HL-60/S4 treated with retinoic acid at 250 ng/mL for 4 days and 3 days (cell line): ENCODE results near the gene KDM4C.

ENCODE experiments used
- in situ Hi-C: fragments of 300-500 bp; cut with MboI; formaldehyde crosslinking; loops from 2 replicates; pipeline ENCODE4 v1.7.0; 2022; ENCODE audit warnings: low sequenced_read_pairs

The KDM4C gene

GRCh38 chr9:6960777-6961176, 203.0 kb downstream of the KDM4C start:
- in situ Hi-C loops = no loop called here

GRCh38 chr9:6961845-6962522, 204.2 kb downstream of the KDM4C start:
- in situ Hi-C loops = no loop called here

GRCh38 chr9:6965566-6965965, 207.8 kb downstream of the KDM4C start:
- in situ Hi-C loops = no loop called here

- in situ Hi-C loops = no loop called here
Measured at GRCh38 chr9:6968271-6968670, 210.5 kb downstream of the KDM4C start.

GRCh38 chr9:6969805-6970204, 212.0 kb downstream of the KDM4C start:
- in situ Hi-C loops = no loop called here

GRCh38 chr9:6973089-6973488, 215.3 kb downstream of the KDM4C start:
- in situ Hi-C loops = no loop called here

- in situ Hi-C loops = no loop called here
Measured at GRCh38 chr9:6973762-6974161, 216.0 kb downstream of the KDM4C start.

- in situ Hi-C loops = no loop called here
Measured at GRCh38 chr9:6975198-6975597, 217.4 kb downstream of the KDM4C start.

- in situ Hi-C loops = no loop called here
Measured at GRCh38 chr9:6977761-6978160, 220.0 kb downstream of the KDM4C start.

GRCh38 chr9:6978591-6978990, 220.8 kb downstream of the KDM4C start:
- in situ Hi-C loops = no loop called here

- in situ Hi-C loops = no loop called here
Measured at GRCh38 chr9:6984941-6985578, 227.3 kb downstream of the KDM4C start.

- in situ Hi-C loops = no loop called here
Measured at GRCh38 chr9:6986141-6986815, 228.5 kb downstream of the KDM4C start.

GRCh38 chr9:6987381-6987780, 229.6 kb downstream of the KDM4C start:
- in situ Hi-C loops = no loop called here

GRCh38 chr9:6991418-6991817, 233.6 kb downstream of the KDM4C start:
- in situ Hi-C loops = no loop called here

- in situ Hi-C loops = no loop called here
Measured at GRCh38 chr9:6996061-6996854, 238.5 kb downstream of the KDM4C start.

GRCh38 chr9:6997330-6997729, 239.6 kb downstream of the KDM4C start:
- in situ Hi-C loops = no loop called here

- in situ Hi-C loops = no loop called here
Measured at GRCh38 chr9:6999794-7000193, 242.0 kb downstream of the KDM4C start.

- in situ Hi-C loops = no loop called here
Measured at GRCh38 chr9:7001571-7001970, 243.8 kb downstream of the KDM4C start.

- in situ Hi-C loops = no loop called here
Measured at GRCh38 chr9:7003861-7004260, 246.1 kb downstream of the KDM4C start.

- in situ Hi-C loops = no loop called here
Measured at GRCh38 chr9:7006417-7006816, 248.6 kb downstream of the KDM4C start.

GRCh38 chr9:7008411-7008810, 250.6 kb downstream of the KDM4C start:
- in situ Hi-C loops = no loop called here
